AML-193 (cell line): ENCODE data around the gene CLEC16A.
"Not testable (repeated sequence)": the region's sequence is repeated elsewhere in the genome, so short reads cannot be mapped to it uniquely, and the experiment has no call there.

Experiments used
- DNase-seq, 2 experiments: peaks; one replicate each; lab custom pipeline; 2025; lab: John Stamatoyannopoulos, UW

The CLEC16A gene

DNA sequence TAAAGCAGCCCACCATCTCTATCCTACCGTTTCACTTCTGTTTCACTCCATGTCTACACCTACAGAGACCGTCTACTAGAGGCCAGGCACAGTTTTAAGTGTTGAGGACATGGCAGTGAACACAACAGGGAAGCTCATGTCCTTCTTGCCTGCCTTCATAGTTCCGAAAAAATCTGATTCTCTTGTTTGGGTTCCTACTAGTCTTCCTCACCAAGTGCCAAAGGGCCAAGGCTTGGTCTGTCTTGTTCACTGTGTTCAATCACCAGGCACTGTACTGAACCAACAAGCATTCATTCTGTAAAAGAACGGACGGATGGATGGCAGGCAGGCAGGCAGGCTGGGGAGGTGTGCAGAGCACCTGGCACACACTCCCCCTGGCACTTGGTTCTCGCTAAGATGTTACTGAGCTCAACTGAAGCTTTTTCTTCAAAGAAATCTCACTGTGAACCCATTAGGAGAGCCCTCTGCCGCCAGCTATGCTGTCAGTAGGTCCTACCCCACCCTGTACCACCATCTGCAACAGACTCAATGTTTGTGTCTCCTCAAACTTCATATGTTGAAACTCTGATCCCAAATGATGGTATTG lies 4.6 kb upstream of the CLEC16A start:
- no peak for DNase-seq

DNA sequence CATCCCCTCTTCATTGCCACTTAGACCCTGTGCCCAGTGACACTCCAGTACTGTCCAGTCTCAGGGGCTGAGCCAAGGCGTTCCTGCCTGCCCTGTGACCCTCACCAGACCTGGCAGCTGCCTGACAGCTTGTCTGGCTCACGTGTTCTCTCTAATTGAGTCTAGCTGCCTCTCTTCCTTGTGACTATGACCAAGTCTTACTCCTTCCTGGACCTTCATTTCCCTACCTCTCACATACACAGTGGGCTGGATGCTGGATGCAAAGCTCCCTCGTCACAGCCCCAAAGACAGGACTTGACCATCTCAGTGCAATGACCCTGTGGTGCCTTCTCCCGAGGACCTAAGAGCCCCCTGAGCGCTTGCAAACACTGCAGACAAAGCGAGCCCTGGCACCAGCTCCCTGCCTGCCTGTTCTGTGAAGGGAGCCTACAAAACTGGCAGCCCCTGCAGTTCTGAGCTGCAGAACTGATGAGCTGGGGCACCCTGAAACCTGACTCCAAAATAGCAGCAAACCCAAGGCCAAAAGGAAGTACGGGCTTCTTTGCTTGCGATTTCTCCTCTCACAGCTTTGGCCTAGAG lies 3.8 kb upstream of the CLEC16A start:
- DNase-seq: no peak

DNA sequence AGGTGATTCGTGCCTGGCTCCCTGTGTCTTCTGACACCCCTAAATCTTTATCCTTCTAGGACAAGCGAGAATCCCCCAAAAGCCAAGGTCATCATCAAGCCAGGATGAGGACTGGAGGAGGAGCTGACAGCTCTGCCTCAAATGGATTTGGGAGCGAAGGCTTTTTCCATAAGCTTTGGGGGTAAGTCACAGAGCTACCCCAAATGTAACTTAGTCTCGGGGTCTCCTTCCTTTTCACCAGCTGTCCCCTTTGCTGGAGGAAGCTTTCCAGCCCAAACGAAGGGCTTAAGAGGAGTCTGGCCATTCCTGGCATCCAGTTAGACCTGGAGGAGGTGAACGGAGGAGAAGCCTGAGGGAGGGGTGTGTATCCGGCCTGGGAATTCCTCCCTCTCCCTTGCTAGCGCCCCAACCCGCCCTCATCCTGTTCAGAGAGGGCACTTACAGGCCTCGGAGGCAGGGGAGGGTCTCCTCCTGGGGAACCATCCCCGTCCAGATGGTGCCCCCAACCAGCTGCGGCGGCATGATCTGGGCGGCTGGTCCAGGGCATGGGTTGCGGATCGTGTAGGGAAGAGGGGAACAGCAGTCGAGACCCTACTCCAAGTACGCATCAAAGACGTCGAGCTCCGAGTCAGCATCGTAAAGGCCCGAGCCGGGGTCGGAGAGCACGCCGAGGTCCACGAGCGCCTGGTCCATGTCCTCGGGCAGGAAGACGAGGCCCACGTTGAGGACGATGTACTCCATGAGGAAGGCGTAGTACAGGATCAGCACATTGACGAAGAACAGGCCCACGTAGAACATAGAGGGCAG lies 3.0 kb upstream of the CLEC16A start:
- DNase-seq: no peak

DNA sequence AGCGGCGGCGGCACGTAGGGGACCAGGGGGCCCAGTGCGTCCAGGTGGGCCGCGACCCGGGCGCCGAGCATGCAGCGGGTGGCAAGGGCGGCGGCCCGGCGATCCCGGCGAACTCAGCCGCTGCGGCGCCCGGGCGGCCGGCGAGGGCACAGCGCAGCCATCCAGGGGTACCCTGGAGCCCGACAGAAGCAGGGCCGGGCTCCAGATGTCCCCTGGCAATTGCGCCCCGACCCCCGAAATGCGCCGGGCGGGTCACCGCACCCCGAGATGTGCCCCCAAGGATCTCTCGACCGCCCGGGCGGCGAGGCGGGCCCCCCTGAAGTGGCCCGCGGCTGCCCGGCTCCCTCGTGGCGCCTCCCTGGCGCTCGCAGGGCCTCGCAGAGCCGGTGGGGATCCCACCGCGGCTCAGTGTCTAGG lies 2.4 kb upstream of the CLEC16A start:
- DNase-seq: not testable (repeated sequence)

DNA sequence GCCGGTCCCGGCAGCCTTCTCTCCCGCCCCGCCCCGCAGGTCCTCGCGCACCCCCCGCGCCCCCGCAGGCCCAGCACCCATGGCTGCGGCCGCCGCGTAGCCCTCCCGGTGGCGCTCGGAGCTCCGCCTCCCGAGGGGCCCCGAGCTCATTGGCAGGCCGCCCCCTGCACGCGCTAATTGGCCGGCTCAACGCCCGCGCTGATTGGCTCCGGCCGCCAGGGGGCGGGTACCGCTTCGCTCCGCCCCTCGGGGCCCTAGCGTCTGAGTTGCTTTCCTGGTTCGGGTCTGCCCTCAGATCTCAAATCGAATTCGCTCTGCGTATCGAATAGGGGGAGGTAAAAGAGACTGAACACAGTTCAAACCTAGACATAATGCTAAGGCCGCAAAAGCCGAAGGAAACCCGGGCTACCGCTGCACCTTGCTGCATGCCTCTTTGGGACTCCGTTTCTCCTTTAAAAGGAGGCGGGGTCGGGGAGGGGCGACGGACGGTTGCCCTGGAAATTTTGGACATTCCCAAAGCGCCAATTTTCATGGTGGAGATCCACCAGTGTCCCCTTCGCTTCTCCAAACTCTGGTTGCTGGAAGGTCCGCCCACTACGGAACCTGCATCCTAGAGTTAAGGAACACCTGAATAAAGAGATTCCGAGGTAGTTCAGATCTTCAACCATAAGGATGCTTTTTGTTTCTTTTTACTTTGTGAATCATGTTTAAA lies 1.9 kb upstream of the CLEC16A start, which contains the start of gene DEXI:
Gene DEXI, minus strand, starts transcription at position 117 of the 712 bp plus-strand sequence. CDS start 463 bp downstream, outside the sequence.
- DNase-seq: peak; percentile 81 to 85

DNA sequence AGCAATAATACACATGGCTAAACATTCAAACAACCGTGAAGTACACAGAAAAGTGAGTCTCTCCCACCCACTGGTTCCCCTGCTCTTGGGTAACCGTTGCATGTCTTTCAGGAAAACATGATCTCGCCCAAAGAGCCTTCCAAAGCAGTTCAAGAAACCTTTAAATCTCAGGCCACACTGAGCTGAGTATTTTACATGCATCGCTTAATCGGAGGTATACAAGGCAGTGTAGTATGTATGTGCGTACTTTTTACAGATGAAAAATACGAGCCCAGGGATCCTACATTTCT lies 1.4 kb upstream of the CLEC16A start:
- no peak for DNase-seq

DNA sequence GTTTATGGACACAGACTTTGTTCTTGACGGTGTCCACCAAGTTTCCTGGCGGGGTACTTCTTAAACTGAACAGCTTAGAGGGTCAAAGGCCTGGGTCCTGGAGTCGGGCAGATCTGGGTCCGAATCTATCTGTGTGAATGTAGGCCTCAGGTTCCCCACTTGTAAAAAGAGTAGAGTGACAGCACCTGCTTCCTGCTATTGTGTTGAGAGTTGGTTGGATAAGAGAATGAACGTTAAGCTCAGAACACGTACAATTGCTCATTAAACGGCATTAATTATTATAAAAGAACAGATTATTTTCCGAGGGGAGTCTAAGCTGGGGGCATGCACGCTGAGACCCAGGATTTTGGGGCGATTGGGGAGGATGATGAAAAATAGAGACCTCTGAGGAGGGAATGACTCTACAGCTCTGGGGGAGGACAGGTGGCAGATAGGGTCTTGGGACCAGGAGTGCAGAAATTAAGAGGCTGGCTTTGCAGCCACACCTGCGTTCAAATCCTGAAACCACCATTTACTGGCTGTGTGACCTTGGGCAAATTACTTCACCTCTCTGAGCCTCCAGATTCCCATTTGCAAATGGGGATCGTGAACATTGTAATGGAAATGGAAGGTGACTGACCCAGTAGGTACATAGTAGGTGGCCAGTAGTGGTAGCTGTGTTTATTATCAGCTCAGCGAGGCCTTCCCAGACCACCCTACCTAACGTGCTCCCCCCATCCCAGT lies 862 bp downstream of the CLEC16A start:
- DNase-seq: no peak

DNA sequence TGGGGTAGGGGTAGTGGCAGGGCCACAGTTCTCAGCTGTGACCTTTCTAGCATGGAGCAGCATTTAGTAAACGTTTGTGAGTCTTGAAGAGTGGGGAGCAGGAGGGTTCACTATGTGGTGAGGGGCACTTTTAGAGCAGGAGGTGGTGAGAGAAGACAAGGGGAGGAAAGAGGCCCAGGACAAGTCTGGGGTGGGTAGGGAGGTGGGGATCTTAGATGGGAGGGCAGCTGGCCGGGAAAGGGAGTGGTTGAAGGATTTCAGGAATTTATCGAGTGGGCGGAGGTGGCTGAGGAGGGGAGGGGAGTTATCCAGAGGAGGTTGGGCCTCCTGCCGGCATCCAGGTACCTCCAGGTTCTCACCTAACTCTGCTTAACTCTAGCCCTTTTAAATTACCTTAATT lies 1.9 kb downstream of the CLEC16A start:
- no peak for DNase-seq

DNA sequence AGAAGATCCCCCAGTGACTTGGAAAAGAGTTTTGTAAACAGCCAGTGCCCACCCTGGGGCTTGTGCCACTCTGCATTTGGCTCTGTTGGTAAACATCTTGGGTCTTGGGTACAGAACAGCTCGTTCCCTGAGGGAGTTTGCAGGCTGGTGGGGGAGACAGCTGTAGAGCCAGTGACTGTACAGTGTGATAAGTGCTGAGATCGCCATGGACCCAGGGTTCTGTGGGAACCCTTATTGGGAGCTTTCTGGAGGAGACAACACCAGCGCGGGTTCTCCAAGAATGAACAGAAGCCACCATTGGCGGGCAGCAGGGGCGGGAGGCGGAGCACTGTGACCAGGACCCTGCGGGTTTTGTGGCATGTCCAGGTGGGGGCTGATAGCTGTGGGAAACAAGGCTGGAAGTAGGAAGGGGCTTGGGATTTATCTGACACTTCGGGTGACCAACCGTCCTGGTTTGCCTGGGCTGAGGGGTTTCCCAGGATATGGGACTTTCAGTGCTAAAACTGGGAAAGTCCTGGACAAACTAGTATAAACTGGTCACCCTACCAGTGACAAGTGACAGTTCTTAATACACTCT lies 2.9 kb downstream of the CLEC16A start:
- DNase-seq: no peak

DNA sequence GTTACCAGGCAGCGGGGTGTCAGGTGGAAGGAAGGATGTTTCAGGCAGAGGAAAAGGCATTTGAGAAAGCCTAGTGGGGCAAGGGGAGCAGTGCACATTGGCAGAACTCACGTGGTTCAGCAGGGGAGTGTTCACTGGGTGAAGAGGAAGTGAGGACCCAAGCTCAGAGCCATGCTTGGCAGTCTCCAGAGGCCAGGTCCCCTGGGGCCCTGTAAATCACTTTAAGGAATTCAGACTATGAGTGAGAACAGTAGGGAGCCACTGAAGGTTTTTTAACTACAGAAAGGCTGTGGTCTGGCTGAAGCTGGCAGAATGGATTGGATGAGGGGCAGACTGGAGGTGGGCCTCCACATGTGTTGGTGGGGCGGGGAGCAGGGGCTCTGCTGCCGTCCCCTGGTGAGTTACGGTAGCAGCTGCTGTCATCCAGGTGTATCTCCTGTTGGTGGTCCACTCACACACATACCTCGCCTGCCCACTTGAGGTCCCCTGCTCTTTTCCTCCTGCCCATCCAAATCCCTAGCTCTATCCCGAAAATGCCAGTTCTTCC lies 5.1 kb downstream of the CLEC16A start:
- DNase-seq: peak; percentile 87 to 92

DNA sequence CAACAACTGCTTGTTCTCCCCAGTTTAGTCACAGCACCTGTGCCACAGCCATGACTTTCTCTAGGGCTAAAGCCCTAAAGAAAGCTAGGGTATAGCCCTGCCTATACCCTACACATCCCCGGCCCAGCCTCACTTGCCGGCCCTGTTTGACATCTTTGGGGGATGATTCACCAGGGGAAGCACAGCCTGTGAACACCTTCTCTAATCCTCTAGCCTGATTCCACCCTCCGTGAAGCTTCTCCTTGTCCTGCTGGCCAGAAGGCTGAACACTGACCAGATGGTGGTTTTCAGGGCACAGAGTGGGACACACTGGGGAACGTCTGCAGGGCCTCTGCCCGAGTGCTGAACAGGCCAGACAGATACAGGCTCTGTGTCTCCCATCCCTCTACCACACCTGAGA lies 6.0 kb downstream of the CLEC16A start:
- DNase-seq: no peak

DNA sequence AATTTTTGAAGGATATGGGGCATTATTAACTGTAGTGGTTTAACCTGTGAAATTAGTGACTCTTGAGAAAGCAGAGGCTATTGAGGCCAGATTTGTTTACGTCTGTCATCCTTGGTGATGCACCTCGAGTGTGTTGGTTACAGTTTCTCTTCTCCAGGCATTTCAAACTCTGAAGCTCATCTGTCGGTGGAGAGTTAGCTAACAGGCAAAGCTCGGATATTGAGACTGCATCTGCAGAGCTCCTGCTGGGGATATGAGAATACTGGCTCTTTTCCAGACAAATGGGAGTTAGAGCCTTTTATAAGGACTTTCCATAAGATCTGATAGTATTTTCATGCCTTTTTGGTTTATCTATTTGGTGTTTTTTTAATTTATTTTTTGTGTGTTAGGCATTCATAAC lies 6.7 kb downstream of the CLEC16A start:
- no peak for DNase-seq

DNA sequence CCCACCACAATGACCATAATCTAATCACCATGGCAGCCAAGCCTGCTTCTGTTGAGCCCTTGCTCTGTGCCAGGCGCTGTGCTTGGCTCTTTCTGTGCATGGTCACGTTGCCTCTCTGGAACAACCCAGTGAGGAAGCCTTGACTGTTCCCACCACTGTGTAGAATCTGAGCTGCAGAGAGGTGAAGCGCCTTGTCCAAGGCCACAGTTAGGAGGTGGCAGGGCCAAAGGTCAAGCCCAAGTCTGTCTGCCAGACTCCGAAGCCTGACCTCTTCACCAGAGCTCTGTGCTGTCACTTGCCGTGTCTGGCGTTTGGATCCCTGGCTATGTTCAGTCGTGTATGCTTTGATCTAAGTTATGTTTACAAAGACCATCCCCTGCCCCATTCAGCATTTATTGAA lies 10.5 kb downstream of the CLEC16A start:
- no peak for DNase-seq

DNA sequence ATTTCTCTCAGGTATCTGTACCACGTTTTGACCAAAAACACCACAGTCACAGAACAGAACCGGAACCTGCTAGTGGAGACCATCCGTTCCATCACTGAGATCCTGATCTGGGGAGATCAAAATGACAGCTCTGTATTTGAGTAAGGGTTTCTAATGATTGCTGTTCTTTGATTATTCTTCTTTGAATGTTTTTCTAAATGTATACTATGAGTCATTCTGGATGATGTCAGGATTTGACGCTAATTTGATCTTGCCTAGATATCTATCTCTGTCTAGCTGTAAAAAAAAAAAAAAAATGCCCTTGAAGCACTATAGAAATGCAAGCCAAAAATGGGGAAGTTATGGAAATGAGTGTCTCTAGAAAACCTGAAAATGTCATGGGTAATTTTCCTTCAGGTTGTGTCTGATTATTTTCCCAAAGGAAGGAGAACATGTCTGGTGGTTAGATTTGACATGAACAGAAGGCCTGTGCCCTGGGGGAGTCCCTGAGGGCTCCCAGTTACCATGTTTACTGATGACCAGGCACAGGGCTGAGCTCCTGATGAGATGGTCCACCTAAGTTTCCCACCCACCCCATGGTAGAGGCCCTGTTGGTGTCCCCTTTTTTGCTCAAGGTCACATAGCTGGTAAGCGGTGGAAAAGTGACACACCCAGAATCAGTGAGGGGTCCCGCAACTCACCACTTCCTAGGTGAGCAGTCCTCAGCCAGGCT lies 13.6 kb downstream of the CLEC16A start:
- DNase-seq: peak in 1 of 2 experiments; percentile 14

DNA sequence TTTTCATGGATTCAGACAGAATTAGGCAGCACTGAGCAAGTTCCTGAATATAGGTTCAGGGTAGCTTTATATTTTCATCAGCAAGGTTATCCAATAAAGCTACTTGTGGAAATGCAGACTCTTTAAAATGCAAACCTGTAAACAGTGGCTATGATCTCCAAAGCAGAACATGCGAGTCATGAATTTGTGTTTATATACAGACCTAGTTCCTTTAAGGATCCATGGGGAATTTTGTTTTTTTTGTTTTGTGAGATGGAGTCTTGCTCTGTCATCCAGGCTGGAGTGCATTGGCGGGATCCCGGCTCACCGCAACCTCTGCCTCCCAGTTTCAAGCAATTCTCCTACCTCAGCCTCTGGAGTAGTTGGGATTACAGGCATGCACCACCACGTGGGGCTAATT lies 14.8 kb downstream of the CLEC16A start:
- no peak for DNase-seq

DNA sequence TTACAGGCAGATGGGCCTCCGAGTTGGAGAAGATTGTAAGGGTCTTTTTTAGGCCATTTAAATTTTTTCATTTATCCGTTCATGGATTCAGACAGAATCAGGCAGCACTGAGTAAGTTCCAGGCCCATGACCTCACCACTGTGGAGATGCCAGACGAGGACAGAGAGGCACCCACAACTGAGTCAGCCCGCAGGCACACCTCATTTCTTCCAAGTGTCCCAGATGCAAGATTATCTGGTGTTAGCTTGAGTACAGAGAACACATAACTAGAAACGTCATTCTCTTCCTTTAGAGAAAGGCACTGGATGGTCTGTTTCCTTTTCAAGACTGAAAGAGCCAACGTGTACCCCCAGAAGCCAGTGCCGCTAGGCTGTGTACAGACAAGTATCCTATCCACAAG lies 16.9 kb downstream of the CLEC16A start:
- no peak for DNase-seq

DNA sequence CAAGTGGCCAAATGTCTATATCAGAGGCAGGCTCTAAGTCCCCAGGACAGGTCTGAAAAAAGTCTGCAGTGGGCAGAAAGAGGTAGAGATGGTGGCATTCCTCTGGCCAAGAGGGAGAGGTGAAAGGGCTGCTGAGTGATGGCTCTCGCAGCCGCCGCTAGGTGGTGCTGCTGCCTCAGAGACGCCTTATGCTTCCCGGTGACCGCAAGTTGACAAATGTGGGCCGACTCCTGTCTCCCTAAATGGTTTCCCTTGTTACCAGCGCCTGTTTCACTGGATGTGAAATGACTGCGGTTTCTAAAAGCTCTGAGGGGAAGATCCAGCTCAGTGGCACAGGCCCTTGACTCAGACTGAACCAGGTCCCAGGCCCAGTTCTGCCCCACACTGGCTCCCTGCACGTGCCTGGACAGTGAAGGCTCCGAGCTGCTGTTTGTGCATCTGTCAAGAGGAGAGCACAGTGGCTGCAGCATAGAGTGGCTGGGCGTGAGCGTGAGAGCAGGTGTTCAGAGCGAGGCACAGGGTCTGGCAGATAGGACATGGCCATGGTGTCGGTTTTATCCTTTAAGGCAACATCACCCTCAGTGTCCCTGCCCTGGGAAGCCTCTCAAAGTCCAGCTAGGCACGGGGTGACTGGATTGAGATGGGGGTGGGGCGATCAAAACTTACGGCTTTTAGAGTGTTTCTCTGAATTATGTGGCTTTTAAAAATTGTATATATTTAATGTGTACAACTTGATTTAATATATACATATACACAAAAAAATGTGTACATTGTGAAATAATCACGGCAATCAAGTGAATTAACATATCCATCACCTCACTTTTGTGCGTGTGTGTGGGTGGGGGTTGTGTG lies 19.9 kb downstream of the CLEC16A start:
- peak; percentile 64 to 71 for DNase-seq

DNA sequence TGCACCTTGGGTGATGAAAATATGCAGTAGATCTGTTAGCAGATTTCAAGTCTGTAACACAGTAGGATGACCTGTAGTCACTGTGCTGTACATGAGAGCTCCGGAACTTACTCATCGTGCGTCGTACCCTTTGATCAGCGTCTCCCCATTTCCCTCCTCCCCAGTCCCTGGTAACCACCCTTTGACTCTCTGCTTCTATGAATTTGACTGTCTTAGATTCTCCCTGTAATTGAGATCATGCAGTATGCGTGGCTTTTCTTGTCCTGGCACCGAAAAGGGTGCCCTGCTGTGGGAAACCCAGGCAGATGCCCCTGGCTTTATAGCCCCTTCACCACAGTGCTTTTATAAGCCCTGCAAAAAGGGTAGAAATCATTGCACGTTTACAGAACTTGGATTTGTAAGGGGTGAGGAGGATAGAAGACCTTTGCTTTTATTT lies 20.5 kb downstream of the CLEC16A start:
- DNase-seq: no peak

DNA sequence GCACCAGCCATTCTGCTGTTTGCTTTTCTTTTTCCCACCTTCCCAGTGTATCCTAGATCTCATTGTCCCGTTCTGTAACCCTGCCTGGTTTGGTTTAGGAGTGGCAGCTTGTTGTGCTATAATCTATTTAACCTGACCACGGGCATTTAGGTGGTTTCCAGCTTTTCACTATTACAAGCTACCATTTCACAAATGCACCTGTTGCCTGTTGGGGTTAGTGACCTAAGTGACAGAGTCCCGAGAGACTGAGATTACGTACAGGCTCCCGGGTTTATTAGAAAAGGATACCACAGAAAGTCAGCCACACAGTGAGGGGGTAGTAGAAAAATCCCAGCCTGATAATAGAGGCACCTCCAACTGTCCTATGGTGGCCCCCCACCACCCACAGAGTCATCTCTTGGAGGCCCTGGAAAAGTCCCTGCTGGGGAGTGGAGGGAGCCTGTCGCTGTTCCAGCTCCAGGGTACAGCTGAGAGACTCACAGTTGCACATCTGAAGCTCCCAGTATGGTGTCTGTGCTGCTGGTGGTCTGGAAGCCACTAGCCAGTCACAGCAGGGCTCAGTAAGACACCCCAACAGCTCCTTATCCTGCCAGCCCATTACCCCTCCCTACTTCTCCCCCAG lies 21.2 kb downstream of the CLEC16A start:
- DNase-seq: no peak
